Astrocyte of the cerebellum (primary cell): ENCODE measurements around the gene SNX11.
"Not testable (repeated sequence)": the region's sequence is repeated elsewhere in the genome, so short reads cannot be mapped to it uniquely, and the experiment has no call there.

Source experiments
- DNase-seq: peaks from one replicate; pipeline ENCODE4 v3.0.0-alpha.2; 2011; ENCODE audit warnings: low read depth
- H3K4me3 ChIP-seq: 2 replicates; pipeline ENCODE4 v1.5.1; 2011; ENCODE audit warnings: mild to moderate bottlenecking, low read depth, low read length, moderate library complexity
- CTCF ChIP-seq: IDR thresholded peaks from 2 replicates; pipeline ENCODE4 v1.5.1; 2012; ENCODE audit warnings: low read length, low read depth, moderate library complexity, mild to moderate bottlenecking; ENCODE audit errors: missing control alignments
- in situ Hi-C: cut with HindIII; loops from 2 replicates; pipeline ENCODE4 v1.10.0; 2017; ENCODE audit warnings: low sequenced_read_pairs

The SNX11 gene

GRCh38 chr17:48066192-48066591, 41.4 kb upstream of the SNX11 start:
- no peak overlapping the region for H3K4me3 ChIP-seq
- no peak for DNase-seq
- TF ChIP-seq CTCF, result no peak
- in situ Hi-C loops, result no loop called here

GRCh38 chr17:48066656-48067055, 40.9 kb upstream of the SNX11 start:
- no peak for DNase-seq
- TF ChIP-seq CTCF, result no peak
- in situ Hi-C loops, result no loop called here
- H3K4me3 ChIP-seq, result no peak overlapping the region

GRCh38 chr17:48067245-48067644, 40.3 kb upstream of the SNX11 start:
- no peak overlapping the region for H3K4me3 ChIP-seq
- in situ Hi-C loops, result no loop called here
- no peak for TF ChIP-seq CTCF
- no peak for DNase-seq

GRCh38 chr17:48067808-48068207, 39.8 kb upstream of the SNX11 start:
- in situ Hi-C loops, H3K4me3 ChIP-seq, DNase-seq: not testable (repeated sequence)

- H3K4me3 ChIP-seq, result no peak overlapping the region
- no peak for DNase-seq
- TF ChIP-seq CTCF, result peak; percentile 58
- in situ Hi-C loops, result no loop called here
Observed at GRCh38 chr17:48068491-48068961, 39.0 kb upstream of the SNX11 start.

- no peak for DNase-seq
- in situ Hi-C loops, result no loop called here
- no peak for TF ChIP-seq CTCF
- no peak overlapping the region for H3K4me3 ChIP-seq
Observed at GRCh38 chr17:48070195-48070594, 37.4 kb upstream of the SNX11 start.

GRCh38 chr17:48071654-48072053, 35.9 kb upstream of the SNX11 start:
- in situ Hi-C loops, result no loop called here
- no peak overlapping the region for H3K4me3 ChIP-seq
- TF ChIP-seq CTCF, result no peak
- DNase-seq, result no peak

- in situ Hi-C loops, H3K4me3 ChIP-seq, DNase-seq: not testable (repeated sequence)
Observed at GRCh38 chr17:48072811-48073210, 34.8 kb upstream of the SNX11 start.

GRCh38 chr17:48073566-48074094, 33.9 kb upstream of the SNX11 start:
- in situ Hi-C loops, H3K4me3 ChIP-seq, DNase-seq: not testable (repeated sequence)
